H1 (cell line): ENCODE measurements around the gene AAMP. TPM values are rescaled to one million over a fixed set of nuclear protein-coding genes. Genes with fewer than 3 reads are reported as not detected.

Experiments
- CTCF ChIA-PET: fragments of 300-600 bp; sonication (Branson Sonifier 250); formaldehyde crosslinking; loops from one replicate; lab custom pipeline; 2021; ENCODE audit not compliant: partially characterized antibody; lab: Charles Lee
- POLR2A ChIA-PET: fragments of 300-600 bp; sonication (Branson Sonifier 250); formaldehyde crosslinking; loops from one replicate; lab custom pipeline; 2021; ENCODE audit warnings: inconsistent platforms; ENCODE audit not compliant: partially characterized antibody; lab: Charles Lee
- DNase-seq, 2 experiments: peaks; one replicate each; pipeline versions ENCODE4 v3.0.0 to v3.0.0-alpha.2; 2010 to 2022; ENCODE audit warnings: low spot score in 2 of 2, low read depth in 1 of 2, mixed read lengths in 1 of 2
- FAIRE-seq: peaks from 2 replicates; lab custom pipeline; 2011; peaks lifted over from hg19 to GRCh38; lab: Jason Lieb, UNC
- H2AFZ ChIP-seq: 2 replicates; pipeline ENCODE4 v1.8.1; 2012; ENCODE audit warnings: low read length, inconsistent platforms
- H2AK5ac ChIP-seq: 2 replicates; pipeline ENCODE4 v1.6.1; 2013; ENCODE audit warnings: low read depth, low read length
- H2BK120ac ChIP-seq: replicated peaks from 2 replicates; pipeline ENCODE3; 2013; ENCODE audit warnings: low read depth, low read length, inconsistent platforms
- H2BK12ac ChIP-seq: 2 replicates; pipeline ENCODE4 v1.6.1; 2013; ENCODE audit warnings: low read depth, low read length
- H2BK15ac ChIP-seq: 2 replicates; pipeline ENCODE4 v1.6.1; 2013; ENCODE audit warnings: low read length
- H2BK20ac ChIP-seq: 2 replicates; pipeline ENCODE4 v1.6.1; 2013; ENCODE audit warnings: low read length
- H2BK5ac ChIP-seq: 2 replicates; pipeline ENCODE4 v1.6.1; 2013; ENCODE audit warnings: low read depth, low read length
- H3K14ac ChIP-seq: 2 replicates; pipeline ENCODE4 v1.6.1; 2013; ENCODE audit warnings: inconsistent platforms; ENCODE audit not compliant: insufficient read length
- H3K18ac ChIP-seq: 2 replicates; pipeline ENCODE4 v1.6.1; 2013; ENCODE audit warnings: low read length; ENCODE audit errors: extremely low read depth
- H3K23ac ChIP-seq: 2 replicates; pipeline ENCODE4 v1.6.1; 2013; ENCODE audit warnings: inconsistent platforms; ENCODE audit not compliant: insufficient read length
- H3K23me2 ChIP-seq: 2 replicates; pipeline ENCODE4 v1.6.1; 2013; ENCODE audit warnings: low read depth, low read length
- H3K27ac ChIP-seq: 2 replicates; pipeline ENCODE4 v1.6.1; 2011; ENCODE audit warnings: low read depth, low read length, inconsistent platforms
- H3K27me3 ChIP-seq, 4 experiments: replicated peaks in 1 of 4; 1 replicate in 1 of 4; 2 replicates in 3 of 4; pipeline versions ENCODE4 v1.6.1 to v1.8.1; 2011 to 2013; ENCODE audit warnings: low read length in 3 of 4, mild to moderate bottlenecking in 3 of 4, inconsistent platforms in 2 of 4, mixed read lengths in 2 of 4, moderate library complexity in 1 of 4; ENCODE audit not compliant: control insufficient read depth in 3 of 4, insufficient read depth in 3 of 4; ENCODE audit errors: extremely low read depth in 1 of 4
- H3K36me3 ChIP-seq, 4 experiments: 2 replicates each; pipeline versions ENCODE4 v1.6.1 to v1.8.1; 2011 to 2013; ENCODE audit warnings: mild to moderate bottlenecking in 4 of 4, low read length in 3 of 4, moderate library complexity in 2 of 4, control low read depth in 1 of 4, inconsistent platforms in 1 of 4; ENCODE audit not compliant: insufficient read depth in 4 of 4, control insufficient read depth in 2 of 4
- H3K4ac ChIP-seq: replicated peaks from 2 replicates; pipeline ENCODE3; 2013; ENCODE audit warnings: low read length, low read depth, mixed read lengths, inconsistent platforms; ENCODE audit not compliant: insufficient read length
- H3K4me1 ChIP-seq, 4 experiments: replicated peaks in 1 of 4; 1 replicate in 1 of 4; 2 replicates in 3 of 4; pipeline versions ENCODE4 v1.6.1 to v1.8.1; 2011 to 2013; ENCODE audit warnings: low read length in 3 of 4, inconsistent platforms in 2 of 4, mixed read lengths in 1 of 4; ENCODE audit not compliant: insufficient read depth in 4 of 4, control insufficient read depth in 3 of 4
- H3K4me2 ChIP-seq, 2 experiments: 2 replicates each; pipeline versions ENCODE4 v1.6.1 to v1.8.1; 2011 to 2013; ENCODE audit warnings: low read depth in 2 of 2, low read length in 2 of 2, control low read depth in 1 of 2, inconsistent platforms in 1 of 2, mild to moderate bottlenecking in 1 of 2; ENCODE audit not compliant: insufficient read depth in 1 of 2
- H3K4me3 ChIP-seq, 4 experiments: fragments of 200-600, 300-600 bp in 1 of 4; sonication (generic), shearing (Covaris generic), sonication (Bioruptor Twin) in 1 of 4; 2 replicates each; pipeline versions ENCODE4 v1.5.1 to v1.8.1; 2011 to 2016; ENCODE audit warnings: low read length in 4 of 4, low read depth in 3 of 4, control low read depth in 2 of 4, inconsistent platforms in 2 of 4, mild to moderate bottlenecking in 2 of 4, mixed read lengths in 1 of 4, moderate library complexity in 1 of 4; ENCODE audit not compliant: insufficient read depth in 2 of 4; ENCODE audit errors: extremely low read depth in 1 of 4
- H3K56ac ChIP-seq: replicated peaks from 2 replicates; pipeline ENCODE3; 2013; ENCODE audit warnings: low read depth, mild to moderate bottlenecking, mixed read lengths, low read length, inconsistent platforms; ENCODE audit not compliant: insufficient read length
- H3K79me1 ChIP-seq: 2 replicates; pipeline ENCODE4 v1.6.1; 2013; ENCODE audit warnings: low read depth, low read length, control low read depth
- H3K79me2 ChIP-seq, 2 experiments: 2 replicates each; pipeline versions ENCODE4 v1.6.1 to v1.8.1; 2012 to 2013; ENCODE audit warnings: low read length in 2 of 2, mild to moderate bottlenecking in 2 of 2, inconsistent platforms in 1 of 2; ENCODE audit not compliant: insufficient read depth in 2 of 2, control insufficient read depth in 1 of 2
- H3K9ac ChIP-seq, 4 experiments: replicated peaks in 1 of 4; 1 replicate in 1 of 4; 2 replicates in 3 of 4; pipeline versions ENCODE4 v1.6.1 to v1.8.1; 2011 to 2013; ENCODE audit warnings: low read depth in 3 of 4, low read length in 3 of 4, control low read depth in 2 of 4, mild to moderate bottlenecking in 2 of 4, moderate library complexity in 2 of 4, inconsistent platforms in 1 of 4; ENCODE audit errors: extremely low read depth in 1 of 4
- H3K9me3 ChIP-seq, 2 experiments: 2 replicates each; pipeline versions ENCODE4 v1.6.1 to v1.8.1; 2012 to 2013; ENCODE audit warnings: mild to moderate bottlenecking in 2 of 2, moderate library complexity in 2 of 2, control low read depth in 1 of 2, inconsistent platforms in 1 of 2, low read depth in 1 of 2, low read length in 1 of 2, mixed read lengths in 1 of 2; ENCODE audit not compliant: insufficient read depth in 2 of 2
- H4K20me1 ChIP-seq, 2 experiments: replicated peaks in 1 of 2; 2 replicates each; pipeline versions ENCODE3 to v1.8.1; 2011 to 2013; ENCODE audit warnings: inconsistent platforms in 2 of 2, low read length in 2 of 2, mild to moderate bottlenecking in 1 of 2; ENCODE audit not compliant: insufficient read depth in 2 of 2, control insufficient read depth in 1 of 2
- H4K5ac ChIP-seq: 2 replicates; pipeline ENCODE4 v1.6.1; 2013; ENCODE audit warnings: low read length, low read depth, mixed read lengths, inconsistent platforms; ENCODE audit not compliant: insufficient read length
- H4K8ac ChIP-seq: 2 replicates; pipeline ENCODE4 v1.8.0; 2013; ENCODE audit warnings: mild to moderate bottlenecking, moderate library complexity, low read length, inconsistent platforms; ENCODE audit not compliant: insufficient read depth; ENCODE audit errors: extremely low read depth
- H4K91ac ChIP-seq: replicated peaks from 2 replicates; pipeline ENCODE3; 2013; ENCODE audit warnings: low read length, mixed read lengths, inconsistent platforms; ENCODE audit not compliant: insufficient read length
- CTBP2 ChIP-seq: IDR thresholded peaks from 2 replicates; pipeline ENCODE4 v1.7.0; 2011; ENCODE audit warnings: borderline replicate concordance, mild to moderate bottlenecking, moderate library complexity, mixed read lengths, low read length; ENCODE audit not compliant: insufficient read depth, insufficient read length
- EZH2 ChIP-seq: fragments of 200-600 bp; sonication (generic); IDR thresholded peaks from 2 replicates; pipeline ENCODE4 v1.7.1; 2012; ENCODE audit warnings: low read depth, mild to moderate bottlenecking, moderate library complexity, low read length, inconsistent platforms; ENCODE audit not compliant: severe bottlenecking
- GABPA ChIP-seq: IDR thresholded peaks from 2 replicates; pipeline ENCODE4 v1.6.1; 2011; ENCODE audit warnings: mild to moderate bottlenecking, low read length, moderate library complexity, borderline replicate concordance; ENCODE audit not compliant: insufficient read depth
- GTF2F1 ChIP-seq: IDR thresholded peaks from 2 replicates; pipeline ENCODE4 v1.6.1; 2012; ENCODE audit warnings: low read depth, low read length, improper control_type of control experiment, borderline replicate concordance
- HDAC6 ChIP-seq: IDR thresholded peaks from one replicate; pipeline ENCODE4 v1.7.1; 2012; ENCODE audit warnings: low read depth, mild to moderate bottlenecking, inconsistent platforms, low read length, moderate library complexity
- JUND ChIP-seq: IDR thresholded peaks from 2 replicates; pipeline ENCODE4 v1.6.1; 2011; ENCODE audit warnings: mild to moderate bottlenecking, improper control_type of control experiment, low read length
- POU5F1 ChIP-seq: IDR thresholded peaks from 2 replicates; pipeline ENCODE4 v1.6.1; 2011; ENCODE audit warnings: low read depth, mild to moderate bottlenecking, low read length, moderate library complexity
- SP1 ChIP-seq: IDR thresholded peaks from 2 replicates; pipeline ENCODE4 v1.6.1; 2011; ENCODE audit warnings: low read depth, low read length
- SRF ChIP-seq: IDR thresholded peaks from 2 replicates; pipeline ENCODE4 v1.6.1; 2011; ENCODE audit warnings: mild to moderate bottlenecking, low read depth, low read length, moderate library complexity
- WGBS, 2 experiments: shearing (Covaris generic) in 1 of 2; methylation state at CpG; one replicate each; pipeline versions ENCODE4 v1.1.6 to v1.1.7; 2013 to 2015; ENCODE audit warnings: low lambda C conversion rate in 2 of 2, mixed read lengths in 2 of 2, inconsistent platforms in 1 of 2, low coverage in 1 of 2, missing lambda C conversion rate in 1 of 2; ENCODE audit not compliant: insufficient replicate concordance in 2 of 2, insufficient coverage in 1 of 2, insufficient read length in 1 of 2; ENCODE audit errors: extremely low coverage in 1 of 2, missing lambda C conversion rate in 1 of 2; 5-methylcytosine and 5-hydroxymethylcytosine counted together
- polyA plus RNA-seq, 7 experiments: library from polyadenylated mRNA; depleted of rRNA in 3 of 7; stranded (reverse) in 5 of 7; unstranded in 2 of 7; fragments of >200 nt in 5 of 7; fragments of 200-250 nt in 2 of 7; gene quantifications; 1 replicate in 5 of 7; 2 replicates in 1 of 7; 4 replicates in 1 of 7; pipeline versions ENCODE4 v1.2.1 to v1.2.3, GENCODE V29; 2011 to 2013; ENCODE audit warnings: missing spikeins in 2 of 7, mixed read lengths in 2 of 7
- total RNA-seq: library from RNA; stranded (reverse); fragmentation: NEBNext Ultra II Directional; extraction: Animal tissue kit (Norgen Biotek cat#: 25700); gene quantifications from 2 replicates; pipeline ENCODE4 v1.2.1, GENCODE V29; 2021

Gene AAMP
- total and polyA plus RNA-seq, 2 of the 8 experiments (the other 6 are each of a cell fraction or from before 2014, with no cell fraction given), result 119 to 125 TPM

DNA sequence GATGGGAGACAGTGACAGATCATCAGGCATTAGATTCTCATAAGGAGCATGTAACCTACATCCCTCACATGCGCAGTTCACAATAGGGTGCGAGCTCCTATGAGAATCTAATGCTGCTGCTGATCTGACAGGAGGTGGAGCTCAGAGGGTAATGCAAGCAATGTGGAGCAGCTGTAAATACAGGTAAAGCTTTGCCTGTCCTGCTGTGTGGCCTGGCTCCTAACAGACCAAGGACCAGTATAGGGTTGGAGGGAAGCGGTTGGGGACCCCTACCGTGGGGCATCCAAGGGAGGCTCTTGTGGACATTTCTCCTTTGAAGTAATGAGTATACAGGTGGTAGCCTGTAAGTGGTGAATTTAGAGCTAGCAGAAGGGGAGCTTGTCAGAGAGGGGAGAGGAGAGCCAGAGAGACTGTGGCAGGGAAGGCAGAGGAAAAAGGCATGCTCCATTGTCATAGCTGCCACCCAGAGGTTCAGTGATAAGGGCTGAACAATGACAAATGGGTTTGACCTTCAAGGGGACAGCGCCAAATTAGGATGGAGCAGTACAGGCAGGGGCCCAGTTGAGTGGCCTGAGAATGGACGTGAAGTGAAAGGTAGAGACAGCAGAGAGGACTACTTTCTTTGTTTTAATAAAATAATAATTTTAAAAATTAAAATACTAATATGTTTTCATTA, 37.6 kb upstream of the AAMP start:
- H4K91ac ChIP-seq, result no peak overlapping the region
- FAIRE-seq (no peak), DNase-seq (no peak)
- H4K5ac ChIP-seq, result no peak overlapping the region
- CTCF ChIA-PET, result interaction anchor here (0.9 to 7.6 kb wide), 9 partner anchors 8 to 87 kb away, joined by 3 to 96 read pairs (median 4); partner anchors contain the start of genes CATIP and TMBIM1
- no peaks in the 10 kb centered on the region for H3K79me2 ChIP-seq
- no peaks in the 10 kb centered on the region for H3K79me1 ChIP-seq
- H3K9me3 ChIP-seq, result no peaks in the 10 kb centered on the region
- no peaks in the 10 kb centered on the region for H4K20me1 ChIP-seq
- 96% methylated on average over 6 of the region's 6 CpGs; no CpG with 5 or more reads in 1 of the 2 experiments for WGBS, 2 experiments
- no peak overlapping the region for H3K56ac ChIP-seq
- H3K4me1 ChIP-seq, result no peaks in the 10 kb centered on the region
- H2BK20ac ChIP-seq, result no peak overlapping the region
- POLR2A ChIA-PET, result interaction anchor here (1.2 kb wide), 1 partner anchor 15 kb away, joined by 3 read pairs; no protein-coding TSS in a partner anchor
- H2BK12ac ChIP-seq, result no peak overlapping the region
- H3K4me3 ChIP-seq, result no peak overlapping the region
- H3K9ac ChIP-seq, result no peak overlapping the region
- no peak overlapping the region for H3K4ac ChIP-seq
- H4K8ac ChIP-seq, result no peak overlapping the region
- no peak overlapping the region for H2BK120ac ChIP-seq
- no peak for TF ChIP-seq GABPA
- no peak for TF ChIP-seq GTF2F1
- TF ChIP-seq CTBP2, result no peak
- TF ChIP-seq POU5F1, result no peak
- no peak for TF ChIP-seq SP1
- no peak for TF ChIP-seq EZH2
- no peak for TF ChIP-seq HDAC6
- no peak for TF ChIP-seq SRF
- TF ChIP-seq JUND, result no peak
- H3K23ac ChIP-seq, result no peak overlapping the region
- H2AFZ ChIP-seq, result no peak overlapping the region
- H2BK15ac ChIP-seq, result no peak overlapping the region
- no peaks in the 10 kb centered on the region for H3K27me3 ChIP-seq
- H2BK5ac ChIP-seq, result no peak overlapping the region
- H3K4me2 ChIP-seq, result no peak overlapping the region
- H3K27ac ChIP-seq, result no peak overlapping the region
- H3K14ac ChIP-seq, result no peak overlapping the region
- H3K23me2 ChIP-seq, result no peaks in the 10 kb centered on the region
- H3K18ac ChIP-seq, result no peak overlapping the region
- H2AK5ac ChIP-seq, result no peak overlapping the region
- H3K36me3 ChIP-seq, result no peaks in the 10 kb centered on the region
